HCT116 (cell line): Measurements from ENCODE around the gene CARMIL1. TPM values are rescaled to one million over a fixed set of nuclear protein-coding genes. Genes with fewer than 3 reads are reported as not detected.

ENCODE experiments used
- ATAC-seq: fragments of 200-7000 bp; cut with Tn5 transposase; 2 replicates; pipeline ENCODE4 v1.9.1; 2020; ENCODE audit warnings: mild to moderate bottlenecking, moderate library complexity
- BruUV-seq: library from RNA; stranded (reverse); fragments of 400-500 nt; replicated peaks from 2 replicates; lab custom pipeline; 2021; lab: Mats Ljungman, UMichigan
- CTCF ChIA-PET: fragments of 300-600 bp; sonication (Branson Sonifier 250); formaldehyde crosslinking; loops from one replicate; lab custom pipeline; 2021; ENCODE audit warnings: antibody characterized with exemption; lab: Charles Lee
- POLR2A ChIA-PET: fragments of 300-600, 350-600 bp; sonication (Branson Sonifier 250); formaldehyde crosslinking; loops from one replicate; lab custom pipeline; 2021; ENCODE audit warnings: antibody characterized with exemption; lab: Charles Lee
- RAD21 ChIA-PET, 2 experiments: fragments of 300-600 bp; sonication (Branson Sonifier 250); formaldehyde crosslinking; loops; one replicate each; lab custom pipeline; 2023; ENCODE audit warnings: low total read pairs in 2 of 2; ENCODE audit not compliant: uncharacterized antibody in 2 of 2, unreplicated experiment in 2 of 2, low non-redundant PET in 1 of 2; lab: Charles Lee
- DNase-seq: peaks from one replicate; pipeline ENCODE4 v3.0.0-alpha.2; 2010; ENCODE audit warnings: low read depth, low spot score
- H2AFZ ChIP-seq: fragments of 200-600 bp; shearing (Covaris generic), sonication (generic); 2 replicates; pipeline ENCODE4 v1.6.1; 2017; ENCODE audit warnings: low read depth, mixed run types, mixed read lengths, antibody characterized with exemption, low read length; ENCODE audit not compliant: poor library complexity, severe bottlenecking
- H3K27ac ChIP-seq: 2 replicates; pipeline ENCODE4 v1.5.1; 2012; ENCODE audit warnings: low read depth, low read length
- H3K27me3 ChIP-seq: fragments of 200-600 bp; sonication (generic); 2 replicates; pipeline ENCODE4 v1.6.1; 2016; ENCODE audit warnings: mixed run types, low read length, mixed read lengths; ENCODE audit not compliant: insufficient read depth
- H3K36me3 ChIP-seq, 2 experiments: fragments of 200-500 bp in 1 of 2; fragments of 200-600 bp in 1 of 2; sonication (Bioruptor generic) in 1 of 2; sonication (generic) in 1 of 2; 2 replicates each; pipeline versions ENCODE4 v1.5.1 to v1.6.1; 2014 to 2016; ENCODE audit warnings: low read length in 2 of 2, inconsistent platforms in 1 of 2, mixed read lengths in 1 of 2, mixed run types in 1 of 2; ENCODE audit not compliant: insufficient read depth in 2 of 2, control insufficient read depth in 1 of 2
- H3K4me1 ChIP-seq, 2 experiments: fragments of 200-600 bp in 1 of 2; sonication (generic) in 1 of 2; 2 replicates each; pipeline versions ENCODE4 v1.5.1 to v1.6.1; 2012 to 2017; ENCODE audit warnings: low read length in 2 of 2, inconsistent platforms in 1 of 2, mild to moderate bottlenecking in 1 of 2, mixed read lengths in 1 of 2, mixed run types in 1 of 2, moderate library complexity in 1 of 2; ENCODE audit not compliant: insufficient read depth in 2 of 2, control insufficient read depth in 1 of 2
- H3K4me2 ChIP-seq: fragments of 200-600 bp; sonication (generic); 2 replicates; pipeline ENCODE4 v1.6.1; 2017; ENCODE audit warnings: mixed run types, low read length, mixed read lengths
- H3K4me3 ChIP-seq, 2 experiments: fragments of 200-600 bp in 1 of 2; sonication (generic) in 1 of 2; replicated peaks in 1 of 2; 2 replicates each; pipeline ENCODE4 v1.5.1; 2011 to 2016; ENCODE audit warnings: low read length in 2 of 2, control low read depth in 1 of 2, low read depth in 1 of 2, mild to moderate bottlenecking in 1 of 2, mixed read lengths in 1 of 2, mixed run types in 1 of 2
- H3K79me2 ChIP-seq: fragments of 200-600 bp; sonication (generic); 2 replicates; pipeline ENCODE4 v1.6.1; 2017; ENCODE audit warnings: mild to moderate bottlenecking, mixed run types, low read length, moderate library complexity, mixed read lengths; ENCODE audit not compliant: insufficient read depth
- H3K9ac ChIP-seq: fragments of 200-600 bp; sonication (generic); 2 replicates; pipeline ENCODE4 v1.6.1; 2016; ENCODE audit warnings: low read length, mixed read lengths
- H3K9me2 ChIP-seq: fragments of 200-600 bp; sonication (generic), shearing (Covaris generic); 2 replicates; pipeline ENCODE4 v1.6.1; 2017; ENCODE audit warnings: mixed run types, mild to moderate bottlenecking, moderate library complexity; ENCODE audit not compliant: insufficient read depth
- H3K9me3 ChIP-seq, 2 experiments: fragments of 200-500 bp in 1 of 2; fragments of 200-600 bp in 1 of 2; sonication (Bioruptor generic) in 1 of 2; sonication (generic) in 1 of 2; 2 replicates each; pipeline ENCODE4 v1.6.1; 2014 to 2017; ENCODE audit warnings: low read length in 2 of 2, mixed read lengths in 2 of 2, inconsistent platforms in 1 of 2, low read depth in 1 of 2, mild to moderate bottlenecking in 1 of 2, mixed run types in 1 of 2, moderate library complexity in 1 of 2; ENCODE audit not compliant: control insufficient read depth in 1 of 2, insufficient read depth in 1 of 2
- H4K20me1 ChIP-seq: fragments of 200-600 bp; sonication (generic), shearing (Covaris generic); 2 replicates; pipeline ENCODE4 v1.6.1; 2017; ENCODE audit warnings: mixed run types, mild to moderate bottlenecking, moderate library complexity; ENCODE audit not compliant: insufficient read depth
- ATF3 ChIP-seq: IDR thresholded peaks from 2 replicates; pipeline ENCODE4 v1.6.1; 2012
- CBX3 ChIP-seq: IDR thresholded peaks from 2 replicates; pipeline ENCODE4 v1.6.1; 2012; ENCODE audit warnings: low read depth
- CEBPB ChIP-seq: IDR thresholded peaks from 2 replicates; pipeline ENCODE4 v1.6.1; 2012; ENCODE audit warnings: low read depth
- EGR1 ChIP-seq: IDR thresholded peaks from 2 replicates; pipeline ENCODE4 v1.6.1; 2012; ENCODE audit warnings: low read depth
- ELF1 ChIP-seq: IDR thresholded peaks from 2 replicates; pipeline ENCODE4 v1.6.1; 2012; ENCODE audit warnings: low read depth, borderline replicate concordance
- EZH2phosphoT487 ChIP-seq: fragments of 200-600 bp; IDR thresholded peaks from 2 replicates; pipeline ENCODE4 v1.6.1; 2018; ENCODE audit warnings: antibody characterized with exemption, borderline replicate concordance
- FOSL1 ChIP-seq: IDR thresholded peaks from 2 replicates; pipeline ENCODE4 v1.6.1; 2012; ENCODE audit warnings: low read depth
- MAX ChIP-seq: IDR thresholded peaks from 2 replicates; pipeline ENCODE4 v1.6.1; 2012
- POLR2A ChIP-seq: IDR thresholded peaks from 2 replicates; pipeline ENCODE4 v1.7.0; 2011; ENCODE audit warnings: borderline replicate concordance; ENCODE audit not compliant: insufficient read depth, insufficient read length; ENCODE audit errors: extremely low read depth
- RAD21 ChIP-seq: IDR thresholded peaks from 2 replicates; pipeline ENCODE4 v1.6.1; 2012; ENCODE audit warnings: low read depth, mild to moderate bottlenecking
- SP1 ChIP-seq: IDR thresholded peaks from 2 replicates; pipeline ENCODE4 v1.6.1; 2012; ENCODE audit warnings: low read depth
- SRF ChIP-seq: IDR thresholded peaks from 2 replicates; pipeline ENCODE4 v1.6.1; 2012; ENCODE audit warnings: low read depth
- TCF7L2 ChIP-seq: IDR thresholded peaks from 2 replicates; pipeline ENCODE4 v1.7.0; 2011; ENCODE audit warnings: borderline replicate concordance, inconsistent platforms; ENCODE audit not compliant: insufficient read depth, insufficient read length; ENCODE audit errors: extremely low read depth
- YY1 ChIP-seq: IDR thresholded peaks from 2 replicates; pipeline ENCODE4 v1.6.1; 2011; ENCODE audit warnings: low read length, low read depth, moderate library complexity, mild to moderate bottlenecking; ENCODE audit not compliant: insufficient replicate concordance; ENCODE audit errors: extremely low read depth
- ZFX ChIP-seq: fragments of 450-650 bp; IDR thresholded peaks from 2 replicates; pipeline ENCODE4 v1.6.1; 2017
- ZNF274 ChIP-seq: fragments of 200-500 bp; sonication (Bioruptor generic); IDR thresholded peaks from 2 replicates; pipeline ENCODE4 v1.6.1; 2014; ENCODE audit warnings: mild to moderate bottlenecking, low read depth, low read length, inconsistent platforms
- intact Hi-C: fragments of 100-400 bp; cut with micrococcal nuclease; formaldehyde crosslinking; loops from 2 replicates; pipeline ENCODE4 v1.10.0; 2022
- total RNA-seq: library from RNA; stranded (reverse); gene quantifications from one replicate; pipeline ENCODE4 v1.2.1, GENCODE V29; 2021; ENCODE audit not compliant: unreplicated experiment
- TF ChIP-seq, protein P1 (sequence below), 3 experiments: fragments of 200-600 bp in 1 of 3; sonication (generic) in 1 of 3; IDR thresholded peaks in 2 of 3; conservative IDR thresholded peaks in 1 of 3; 2 replicates each; pipeline ENCODE4 v1.5.1; 2012 to 2017; ENCODE audit warnings: low read depth in 2 of 3, low read length in 2 of 3, antibody characterized with exemption in 1 of 3, borderline replicate concordance in 1 of 3, control low read depth in 1 of 3, mild to moderate bottlenecking in 1 of 3, mixed read lengths in 1 of 3, mixed run types in 1 of 3, moderate library complexity in 1 of 3; ENCODE audit not compliant: insufficient read depth in 1 of 3

Gene CARMIL1
- total RNA-seq, 1 experiment from 2014 or later, result 21.7 TPM

GRCh38 chr6:25239498-25239897, 39.7 kb upstream of the CARMIL1 start:
- TF ChIP-seq POLR2A, result no peak
- TF ChIP-seq CBX3, result no peak
- no peak for TF ChIP-seq EGR1
- TF ChIP-seq CEBPB, result no peak
- no peak for TF ChIP-seq FOSL1
- TF ChIP-seq YY1, result no peak
- no peak for TF ChIP-seq SP1
- TF ChIP-seq SRF, result no peak
- TF ChIP-seq ELF1, result no peak
- no peak for TF ChIP-seq EZH2phosphoT487
- no peak for TF ChIP-seq RAD21
- TF ChIP-seq TCF7L2, result no peak
- TF ChIP-seq, protein P1, sequence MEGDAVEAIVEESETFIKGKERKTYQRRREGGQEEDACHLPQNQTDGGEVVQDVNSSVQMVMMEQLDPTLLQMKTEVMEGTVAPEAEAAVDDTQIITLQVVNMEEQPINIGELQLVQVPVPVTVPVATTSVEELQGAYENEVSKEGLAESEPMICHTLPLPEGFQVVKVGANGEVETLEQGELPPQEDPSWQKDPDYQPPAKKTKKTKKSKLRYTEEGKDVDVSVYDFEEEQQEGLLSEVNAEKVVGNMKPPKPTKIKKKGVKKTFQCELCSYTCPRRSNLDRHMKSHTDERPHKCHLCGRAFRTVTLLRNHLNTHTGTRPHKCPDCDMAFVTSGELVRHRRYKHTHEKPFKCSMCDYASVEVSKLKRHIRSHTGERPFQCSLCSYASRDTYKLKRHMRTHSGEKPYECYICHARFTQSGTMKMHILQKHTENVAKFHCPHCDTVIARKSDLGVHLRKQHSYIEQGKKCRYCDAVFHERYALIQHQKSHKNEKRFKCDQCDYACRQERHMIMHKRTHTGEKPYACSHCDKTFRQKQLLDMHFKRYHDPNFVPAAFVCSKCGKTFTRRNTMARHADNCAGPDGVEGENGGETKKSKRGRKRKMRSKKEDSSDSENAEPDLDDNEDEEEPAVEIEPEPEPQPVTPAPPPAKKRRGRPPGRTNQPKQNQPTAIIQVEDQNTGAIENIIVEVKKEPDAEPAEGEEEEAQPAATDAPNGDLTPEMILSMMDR (IDR thresholded peaks at IDR 0.05 in 2 of 3, conservative IDR thresholded peaks at IDR 0.05 in 1 of 3; ENCODE audit: borderline replicate concordance in 1 of 3, insufficient read depth in 1 of 3, low read depth in 2 of 3, low read length in 2 of 3), result no peak
- no peak for TF ChIP-seq ATF3
- no peak for TF ChIP-seq MAX
- TF ChIP-seq ZNF274, result no peak
- no peak for TF ChIP-seq ZFX
- TF ChIP-seq, all 23 proteins: peak for 0
- intact Hi-C loops, result no loop called here
- BruUV-seq, result no TSS peak
- Histone ChIP-seq H3K36me3 (no peaks in the 10 kb centered on the region), H3K9me3 (no peaks in the 10 kb centered on the region), H3K4me3 (no peak overlapping the region), H4K20me1 (no peaks in the 10 kb centered on the region; the same call in 1 of the 2 replicates), H3K4me1 (no peaks in the 10 kb centered on the region), H2AFZ (no peak overlapping the region), H3K27me3 (no peaks in the 10 kb centered on the region), H3K9ac (no peak overlapping the region), H3K79me2 (no peaks in the 10 kb centered on the region), H3K27ac (no peak overlapping the region), H3K4me2 (no peak overlapping the region), H3K9me2 (no peaks in the 10 kb centered on the region)
- ChIA-PET RAD21 (interaction anchor here in 1 of 2 experiments (0.6 kb wide), 1 partner anchor 11 kb away, joined by 5 read pairs; no protein-coding TSS in a partner anchor), POLR2A (no interaction called here), CTCF (interaction anchor here (1.6 kb wide), 1 partner anchor 26 kb away, joined by 3 read pairs; no protein-coding TSS in a partner anchor)
- ATAC-seq (no peak), DNase-seq (no peak)
